GM23248 (cell line): Measurements from ENCODE around the gene FAM217B.

Source experiments
- EZH2 ChIP-seq: fragments of 200-600 bp; sonication (generic); IDR thresholded peaks from 2 replicates; pipeline ENCODE4 v1.6.1; 2018; ENCODE audit warnings: antibody characterized with exemption, mild to moderate bottlenecking; ENCODE audit not compliant: insufficient read depth, poor library complexity, severe bottlenecking
- EZH2phosphoT487 ChIP-seq: fragments of 200-600 bp; sonication (generic); IDR thresholded peaks from 2 replicates; pipeline ENCODE4 v1.6.1; 2018; ENCODE audit warnings: antibody characterized with exemption, moderate library complexity, mild to moderate bottlenecking, low read depth; ENCODE audit not compliant: insufficient read depth

GRCh38 chr20:59932616-59933295 lies 7.4 kb upstream of the FAM217B start:
- TF ChIP-seq EZH2 (no peak), EZH2phosphoT487 (no peak)
